Hematopoietic multipotent progenitor cell (in vitro differentiated cells): ENCODE results near the gene BGN. TPM values are rescaled to one million over a fixed set of nuclear protein-coding genes. Genes with fewer than 3 reads are reported as not detected.

Experiments
- DNase-seq, 3 donors: peaks; one replicate each; pipeline ENCODE4 v3.0.0-alpha.2; 2011 to 2015; ENCODE audit warnings: low read depth in 2 of 3, low spot score in 2 of 3
- total RNA-seq: library from RNA; depleted of rRNA; stranded (reverse); fragments of >200 nt; gene quantifications from one replicate; pipeline ENCODE4 v1.2.3, GENCODE V29; 2012

Gene BGN
- total RNA-seq, 1 donor = not detected

- DNase-seq = peak in 1 of 3 donors; percentile 12
These were observed 63.0 kb downstream of the BGN start for GRCh38 chrX:153557618-153558355.

Other genes with a start within 250 kb of the BGN start
- not detected for gene PNMA6F, start 173.2 kb upstream of the BGN start, total RNA-seq
- gene ZNF275, start 160.8 kb upstream of the BGN start, total RNA-seq = 9.4 TPM
- gene PNMA6E, start 93.6 kb upstream of the BGN start, total RNA-seq = not detected
- 3.0 TPM for gene ZFP92, start 83.5 kb upstream of the BGN start, total RNA-seq
- 4.3 TPM for gene TREX2, start 48.9 kb upstream of the BGN start, total RNA-seq
- gene HAUS7, start 24.4 kb upstream of the BGN start, total RNA-seq = 13.5 TPM
- gene ATP2B3, start 22.7 kb downstream of the BGN start, total RNA-seq = not detected
- 32.3 TPM for gene CCNQ, start 104.2 kb downstream of the BGN start, total RNA-seq
- not detected for gene DUSP9, start 152.2 kb downstream of the BGN start, total RNA-seq
- gene PNCK, start 178.8 kb downstream of the BGN start, total RNA-seq = not detected
- 2.2 TPM for gene SLC6A8, start 192.9 kb downstream of the BGN start, total RNA-seq
- 107 TPM for gene BCAP31, start 229.4 kb downstream of the BGN start, total RNA-seq
- 17.2 TPM for gene ABCD1, start 229.9 kb downstream of the BGN start, total RNA-seq